Measurements from ENCODE around the gene SELPLG.
"Not testable (repeated sequence)": the region's sequence is repeated elsewhere in the genome, so short reads cannot be mapped to it uniquely, and the experiment has no call there.

Gene SELPLG

DNA sequence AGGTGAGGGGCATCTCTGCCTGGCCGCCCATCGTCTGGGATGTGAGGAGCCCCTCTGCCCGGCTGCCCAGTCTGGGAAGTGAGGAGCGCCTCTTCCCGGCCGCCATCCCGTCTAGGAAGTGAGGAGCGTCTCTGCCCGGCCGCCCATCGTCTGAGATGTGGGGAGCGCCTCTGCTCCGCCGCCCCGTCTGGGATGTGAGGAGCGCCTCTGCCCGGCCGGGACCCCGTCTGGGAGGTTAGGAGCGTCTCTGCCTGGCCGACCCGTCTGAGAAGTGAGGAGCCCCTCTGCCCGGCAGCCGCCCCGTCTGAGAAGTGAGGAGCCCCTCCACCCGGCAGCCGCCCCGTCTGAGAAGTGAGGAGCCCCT lies 22.1 kb upstream of the SELPLG start:
- not testable (repeated sequence) for DNase-seq

- not testable (repeated sequence) for DNase-seq
Measured at GRCh38 chr12:108654622-108655021, 20.9 kb upstream of the SELPLG start.

GRCh38 chr12:108653922-108654321 lies 20.2 kb upstream of the SELPLG start:
- no peak for DNase-seq

- no peak for DNase-seq
Measured at GRCh38 chr12:108653082-108653516, 19.4 kb upstream of the SELPLG start.

DNA sequence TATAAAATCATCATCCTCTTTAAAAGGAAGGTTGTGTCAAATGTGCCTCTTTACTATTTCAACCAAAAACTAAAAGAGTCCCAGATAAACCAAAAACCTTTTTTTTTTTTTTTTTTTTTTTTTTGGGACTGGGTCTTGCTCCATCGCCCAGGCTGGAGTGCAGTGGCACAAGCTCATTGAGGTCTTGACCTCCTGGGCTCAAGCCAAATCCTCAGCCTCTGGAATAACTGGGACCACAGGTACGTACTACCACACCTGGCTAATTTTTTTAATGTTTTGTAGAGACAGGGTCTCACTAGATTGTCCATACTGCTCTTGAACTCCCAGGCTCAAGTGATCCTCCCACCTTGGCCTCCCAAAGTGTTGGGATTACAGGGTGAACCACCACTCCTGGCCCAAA lies 16.4 kb upstream of the SELPLG start:
- no peak for DNase-seq

GRCh38 chr12:108649669-108650068 lies 16.0 kb upstream of the SELPLG start:
- no peak for DNase-seq

- no peak for DNase-seq
Measured at GRCh38 chr12:108649126-108649525, 15.4 kb upstream of the SELPLG start.

DNA sequence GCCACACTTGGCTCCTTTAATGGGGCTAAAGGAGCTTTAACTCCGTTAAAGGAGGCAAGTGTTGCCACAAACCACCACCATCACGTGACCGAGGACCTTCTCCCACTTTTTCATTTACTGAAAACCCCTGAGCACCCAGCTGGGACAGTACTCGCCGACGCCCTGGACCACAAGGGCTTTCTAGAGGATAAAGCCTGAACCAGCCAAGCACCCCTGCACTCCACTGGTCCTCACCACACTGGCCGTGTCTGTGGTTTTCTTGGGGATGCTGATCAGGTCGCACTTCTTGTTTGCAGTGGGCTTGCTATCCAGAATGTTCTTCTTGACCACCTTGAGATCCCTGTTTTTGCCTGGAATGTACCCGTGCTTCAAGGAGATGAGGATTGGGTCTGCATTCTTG lies 14.7 kb upstream of the SELPLG start:
- DNase-seq, result no peak

GRCh38 chr12:108647585-108648287 lies 14.0 kb upstream of the SELPLG start:
- DNase-seq, result no peak

DNA sequence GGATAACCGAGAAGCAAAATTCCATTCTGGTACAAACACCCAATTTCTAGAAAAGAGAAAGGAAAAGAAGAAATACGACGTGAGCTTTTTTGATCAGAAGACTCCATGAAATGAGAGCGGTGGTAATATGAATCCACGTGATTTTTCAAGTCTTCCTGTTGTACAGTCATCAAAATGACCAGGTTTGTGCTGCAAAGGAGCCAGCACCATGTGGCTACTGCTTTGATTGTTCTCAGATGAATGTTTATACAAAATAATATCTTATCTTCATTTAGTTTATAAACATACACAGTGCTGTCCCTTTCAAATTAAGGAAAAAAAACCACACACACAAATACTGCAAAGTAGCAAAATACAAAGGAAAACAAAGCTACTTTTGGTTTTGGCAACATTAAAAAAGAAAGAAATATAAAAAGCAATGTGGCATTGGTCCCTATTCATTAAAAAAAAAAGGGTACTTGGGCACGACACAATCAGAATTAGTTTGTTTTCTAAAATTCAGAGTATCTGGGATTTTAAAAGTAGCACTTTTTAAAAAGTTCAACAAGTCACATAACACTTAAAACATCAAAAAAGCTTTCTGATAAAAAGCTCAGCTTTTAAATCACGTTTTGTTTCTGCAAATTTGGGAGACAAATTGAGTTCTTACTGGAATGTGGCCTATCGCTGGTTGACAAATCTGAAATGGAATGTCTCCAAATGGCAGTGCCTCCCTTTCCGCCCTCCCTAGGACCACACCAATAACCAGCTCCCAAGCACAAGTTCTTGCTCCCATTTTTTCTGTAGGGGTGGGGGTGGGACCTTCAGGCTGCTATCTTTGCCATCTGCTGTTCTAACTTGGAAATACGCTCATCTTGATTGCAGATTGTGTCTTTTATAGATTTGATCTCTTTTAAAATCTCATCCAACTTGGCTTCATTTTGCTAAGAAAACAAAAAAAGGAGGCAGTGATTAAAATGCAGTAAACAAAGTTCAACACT lies 13.2 kb upstream of the SELPLG start:
- no peak for DNase-seq

DNA sequence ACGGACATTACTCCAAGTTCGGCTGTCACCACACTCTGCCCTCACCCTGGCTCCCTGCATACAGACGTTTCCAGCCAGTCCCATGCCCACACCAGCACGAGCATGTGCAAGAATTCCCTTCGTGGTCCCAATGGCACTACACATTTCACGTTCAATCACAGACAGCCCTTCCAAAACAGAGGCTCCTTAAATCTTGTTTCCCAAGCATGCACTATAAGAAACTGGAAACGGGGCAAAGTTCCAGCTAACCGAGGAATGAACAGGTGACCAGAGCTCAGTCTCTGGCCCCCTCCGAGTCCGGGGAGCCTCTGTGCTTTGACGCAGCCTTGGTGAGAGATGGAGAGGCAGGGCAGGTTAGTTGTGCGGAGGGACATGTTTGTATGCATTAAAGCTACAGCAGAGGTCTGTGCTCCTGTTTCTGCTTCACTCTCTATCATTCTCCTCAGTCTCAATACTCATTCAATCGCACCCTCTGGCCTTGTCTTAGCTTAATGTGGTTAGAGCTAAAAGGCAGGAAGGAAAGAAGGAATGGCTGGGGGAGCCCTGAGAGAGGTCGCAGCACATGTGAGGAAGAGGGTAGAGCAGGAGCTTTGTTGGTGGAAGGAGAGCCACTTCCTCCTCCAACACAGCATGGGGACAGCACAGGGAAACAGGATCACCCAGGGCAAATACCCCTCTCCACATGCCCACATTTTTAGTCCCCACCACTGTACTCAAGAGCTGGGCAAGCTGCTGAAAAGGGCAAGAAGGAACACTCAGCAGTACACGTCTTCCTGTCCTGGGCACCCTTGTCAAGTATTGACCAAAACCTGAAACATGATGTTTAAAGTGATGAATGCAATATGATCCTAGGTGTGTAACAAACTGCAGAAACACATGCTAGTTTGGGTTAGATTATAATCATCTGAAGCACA lies 12.2 kb upstream of the SELPLG start:
- no peak for DNase-seq

DNA sequence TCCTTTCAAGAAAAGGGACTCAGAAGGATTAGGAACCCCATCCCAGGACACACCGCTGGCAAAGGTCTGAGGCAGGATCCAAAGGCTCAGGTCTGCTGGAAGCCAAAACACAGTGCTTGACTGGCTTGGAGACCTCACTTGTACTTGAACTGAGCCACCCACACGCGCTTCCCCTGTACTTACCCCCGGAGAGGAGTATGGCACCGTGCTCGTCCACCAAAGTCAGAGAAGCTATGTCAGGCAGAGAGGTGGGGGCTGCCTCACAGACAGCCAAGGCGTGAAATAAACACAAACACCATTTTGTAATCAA lies 11.1 kb upstream of the SELPLG start:
- no peak for DNase-seq

GRCh38 chr12:108643941-108644810 lies 10.5 kb upstream of the SELPLG start:
- DNase-seq, result no peak

DNA sequence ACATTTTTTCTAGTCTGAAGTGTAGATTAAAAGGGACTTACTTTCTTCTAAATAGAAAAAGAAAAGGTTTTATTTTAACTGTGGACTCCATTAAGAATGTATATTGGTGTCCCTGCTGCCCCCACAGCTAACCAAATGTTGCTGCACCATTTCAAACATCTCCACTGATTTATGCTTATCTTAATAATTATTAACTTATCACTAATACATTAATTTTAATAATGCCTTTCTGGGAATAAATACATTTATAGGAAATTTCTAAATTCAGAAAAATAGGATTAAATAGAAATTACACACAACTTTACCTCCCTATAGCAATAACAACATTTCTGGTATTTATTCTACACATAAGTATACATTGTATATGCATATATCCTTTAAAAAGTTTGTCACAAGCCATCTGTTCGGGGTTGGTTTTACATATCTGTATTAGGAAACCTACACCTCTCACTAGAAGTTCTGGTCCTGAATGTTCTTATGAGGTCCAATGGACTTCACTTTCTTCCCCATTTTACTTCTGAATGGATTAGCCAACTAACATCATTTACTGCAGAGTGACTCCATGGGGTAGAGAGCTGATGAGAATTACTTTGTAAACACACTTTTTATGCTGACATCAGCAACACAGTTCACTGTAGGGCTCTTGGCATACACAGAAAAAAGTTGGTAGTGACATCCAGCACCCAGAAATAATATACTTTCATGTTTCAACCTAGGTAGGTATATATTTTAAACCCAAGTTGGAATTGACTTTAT lies 9.4 kb upstream of the SELPLG start:
- no peak for DNase-seq

DNA sequence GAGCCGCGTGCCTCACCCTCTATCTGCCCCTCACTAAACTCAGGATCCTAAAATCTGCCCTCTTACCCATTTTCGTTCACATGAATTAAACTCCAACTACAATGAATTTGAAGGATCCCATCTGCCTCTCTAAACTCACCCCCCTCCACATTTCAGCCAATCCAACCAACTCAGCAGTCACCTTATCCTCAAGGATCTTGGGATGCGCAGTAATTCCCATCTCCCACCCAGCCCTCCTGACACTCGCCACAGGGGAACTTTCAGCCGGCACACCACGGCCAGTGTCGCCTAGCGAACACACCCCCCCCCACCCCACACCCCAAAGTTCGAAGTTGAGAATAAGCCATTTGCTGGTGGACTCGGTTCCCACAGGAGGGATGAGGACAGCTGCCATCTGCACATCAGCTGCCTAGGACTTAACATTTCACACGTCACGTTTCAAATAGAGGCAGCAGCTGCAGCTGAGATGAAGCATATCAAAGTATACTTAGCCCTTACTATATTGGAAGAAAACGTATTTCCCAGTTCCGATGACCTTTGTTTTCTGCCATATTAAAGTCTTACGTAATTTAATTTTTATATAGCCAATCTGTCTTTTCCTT lies 8.7 kb upstream of the SELPLG start:
- no peak for DNase-seq

- no peak for DNase-seq
Measured at GRCh38 chr12:108641446-108642268, 8.0 kb upstream of the SELPLG start.

DNA sequence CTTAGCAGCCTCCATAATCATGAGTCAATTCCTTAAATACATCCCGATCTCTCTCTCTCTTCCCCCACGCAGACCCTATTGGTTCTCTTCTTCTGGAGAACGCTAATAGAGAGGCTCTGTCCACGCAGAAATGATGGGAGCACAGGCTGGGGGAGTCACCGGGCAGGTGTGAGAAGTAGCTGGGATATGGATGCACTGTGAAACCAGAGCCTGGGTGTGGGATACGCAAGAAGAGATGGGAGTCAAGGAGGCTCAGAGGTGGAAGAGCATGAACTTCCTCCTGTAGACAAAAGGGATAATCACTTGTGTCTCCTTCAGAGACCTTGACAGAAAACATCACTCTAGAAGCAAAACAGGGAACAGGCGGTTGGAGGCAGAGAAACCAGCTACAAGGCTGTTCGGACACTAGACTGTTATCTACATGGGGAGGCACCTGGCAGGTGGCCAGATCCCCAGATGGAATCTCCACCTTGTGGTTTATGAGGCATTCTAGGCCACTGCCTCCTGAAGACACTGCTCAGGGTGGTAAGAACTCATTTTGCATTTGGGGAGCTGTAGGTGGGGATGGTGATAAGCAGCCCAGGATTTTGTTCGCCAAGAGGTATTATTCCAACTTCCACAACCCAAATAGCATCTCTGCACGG lies 7.2 kb upstream of the SELPLG start:
- DNase-seq, result no peak

DNA sequence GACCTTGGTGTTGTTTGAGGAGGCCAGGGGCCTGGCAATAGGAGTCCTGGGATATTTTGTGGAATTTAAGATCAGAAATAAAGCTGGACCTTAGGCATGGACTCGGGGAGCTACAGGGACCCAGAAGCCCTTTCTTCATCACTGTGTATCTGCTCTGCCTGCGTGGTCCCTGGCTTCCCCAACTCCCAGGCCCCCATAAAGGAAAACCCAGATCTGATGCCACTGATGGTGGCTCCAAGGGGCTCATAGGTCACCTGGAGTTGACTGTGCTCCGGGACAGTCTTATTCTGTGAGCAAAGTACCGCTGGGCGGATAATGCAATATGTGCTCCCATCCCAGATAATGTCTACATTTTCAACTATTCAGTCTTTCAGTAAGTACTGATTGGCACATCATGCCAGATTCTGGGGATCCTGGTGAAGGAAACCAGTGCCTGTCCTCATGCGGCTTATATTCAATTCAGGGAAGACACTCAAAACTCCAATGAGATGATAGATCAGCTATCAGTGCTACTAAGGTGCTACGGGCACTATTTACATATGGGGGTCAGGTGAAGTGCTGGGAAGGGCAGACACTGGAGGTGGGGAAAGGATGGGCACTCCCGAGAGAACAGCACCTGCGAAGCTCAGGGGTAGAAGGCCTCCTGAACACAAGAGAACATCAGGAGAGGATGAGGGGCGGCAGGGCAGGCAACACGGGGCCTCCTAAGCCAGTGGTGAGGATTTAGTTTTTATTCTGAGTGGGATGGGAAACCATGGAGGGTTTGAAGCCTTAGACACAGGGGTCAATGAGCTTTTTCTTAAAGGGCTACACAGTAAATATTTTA lies 5.5 kb upstream of the SELPLG start:
- DNase-seq, result no peak
